ENCODE data around the gene MAN2A2. TPM values are rescaled to one million over a fixed set of nuclear protein-coding genes. Genes with fewer than 3 reads are reported as not detected.

The MAN2A2 gene
- total and polyA plus RNA-seq, 9 of the 15 experiments (the other 6 are each of a cell fraction or from before 2014, with no cell fraction given) = 7.3 to 151 (median 43.4) TPM

- TF ChIP-seq NFXL1 (CRISPR knock-in tag; IDR thresholded peaks at IDR 0.05) (no peak), ZNF12 (CRISPR knock-in tag; IDR thresholded peaks at IDR 0.05) (no peak), ATF3 (IDR thresholded peaks at IDR 0.05) (no peak), ATF3 (CRISPR knock-in tag; conservative IDR thresholded peaks at IDR 0.05) (no peak), ESRRA (IDR thresholded peaks at IDR 0.05; ENCODE audit: borderline replicate concordance, low read depth) (no peak), ZBTB33 (CRISPR knock-in tag; IDR thresholded peaks at IDR 0.05) (peak; percentile 69; the same call in 1 of the 2 replicates), POLR2G (IDR thresholded peaks at IDR 0.05; ENCODE audit: low read depth, low read length) (peak; percentile 60), TRIM28 (IDR thresholded peaks at IDR 0.05) (no peak), ELK3 (CRISPR knock-in tag; IDR thresholded peaks at IDR 0.05) (no peak), EHMT2 (IDR thresholded peaks at IDR 0.05) (no peak), SIX5 (IDR thresholded peaks at IDR 0.05; ENCODE audit: borderline replicate concordance in 1 of 2, insufficient read depth in 1 of 2, low read depth in 1 of 2, low read length in 2 of 2) (no peak)
Measured at GRCh38 chr15:90879730-90880366, 23.3 kb upstream of the MAN2A2 start (continued).
